Activated naive CD4-positive, alpha-beta T cell treated with Interleukin-2 at 50 U/mL for 16 hours (primary cell): ENCODE data around the gene SPCS3.
"Not testable (repeated sequence)": the region's sequence is repeated elsewhere in the genome, so short reads cannot be mapped to it uniquely, and the experiment has no call there.

Experiments used
- DNase-seq: peaks from one replicate; pipeline ENCODE4 v3.0.0-alpha.2; 2020

SPCS3 gene

DNA sequence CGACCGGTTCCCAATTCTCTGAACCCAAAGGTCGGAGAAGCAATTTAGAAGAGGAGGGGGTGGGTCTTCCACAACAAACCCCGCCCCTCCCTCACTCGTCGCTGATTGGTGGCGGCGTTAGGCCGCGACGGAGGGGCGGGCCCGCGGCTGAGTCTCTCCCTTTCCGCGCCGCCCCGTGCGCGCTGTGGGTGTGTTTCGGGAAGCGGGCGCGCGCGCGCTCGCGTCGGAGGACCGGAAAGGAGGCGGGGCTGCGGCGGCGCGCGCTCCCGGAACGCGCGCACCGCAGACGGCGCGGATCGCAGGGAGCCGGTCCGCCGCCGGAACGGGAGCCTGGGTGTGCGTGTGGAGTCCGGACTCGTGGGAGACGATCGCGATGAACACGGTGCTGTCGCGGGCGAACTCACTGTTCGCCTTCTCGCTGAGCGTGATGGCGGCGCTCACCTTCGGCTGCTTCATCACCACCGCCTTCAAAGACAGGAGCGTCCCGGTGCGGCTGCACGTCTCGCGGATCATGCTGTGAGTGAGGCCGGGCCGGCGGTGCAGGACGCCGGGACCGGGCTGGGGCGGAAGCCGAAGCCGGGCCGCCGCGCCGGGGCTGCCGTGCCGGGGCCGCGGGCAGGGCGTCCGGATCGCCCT is at the start of gene SPCS3:
Gene SPCS3, plus strand, starts transcription at position 263 of the 636 bp plus-strand sequence. Its CDS starts 111 bp downstream, at position 374.
- peak; percentile 95 for DNase-seq

DNA sequence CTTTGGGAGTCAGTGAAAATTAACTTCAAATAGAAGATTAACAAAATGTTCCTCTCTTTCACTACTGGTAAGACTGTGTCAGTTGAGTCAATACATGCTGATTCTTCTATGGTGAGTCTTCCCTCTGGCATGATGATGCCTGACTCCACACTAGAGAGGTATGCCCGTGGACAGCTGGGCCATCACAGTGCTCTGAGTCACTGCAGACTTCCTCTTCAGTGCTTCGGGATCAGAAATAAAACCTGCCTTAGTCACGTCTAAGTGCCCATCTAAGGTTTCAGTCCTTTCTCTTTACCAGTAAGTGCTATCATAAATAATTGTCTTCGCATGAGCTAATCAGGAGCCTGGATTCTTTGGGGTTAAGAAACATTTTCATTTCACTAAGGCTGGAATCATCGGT is 49.1 kb upstream of the SPCS3 start:
- no peak for DNase-seq

DNA sequence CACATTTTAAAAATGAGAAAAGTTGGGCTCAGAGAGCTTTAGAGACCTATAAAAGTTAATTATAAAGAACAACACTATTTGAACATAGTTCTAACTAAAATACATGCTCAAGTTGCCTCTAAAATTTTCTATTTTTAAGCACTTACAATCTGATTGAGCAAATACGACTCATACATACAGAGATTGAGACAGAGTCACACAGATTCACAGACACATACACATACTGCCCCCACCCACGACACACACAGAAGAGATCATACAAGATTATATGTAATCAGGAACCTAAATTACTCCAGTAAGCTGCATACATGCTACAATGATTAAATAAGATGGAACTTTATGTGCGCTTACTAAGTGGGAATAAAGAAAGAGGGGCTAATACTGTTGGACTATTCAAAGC is 48.0 kb upstream of the SPCS3 start:
- DNase-seq, result no peak

DNA sequence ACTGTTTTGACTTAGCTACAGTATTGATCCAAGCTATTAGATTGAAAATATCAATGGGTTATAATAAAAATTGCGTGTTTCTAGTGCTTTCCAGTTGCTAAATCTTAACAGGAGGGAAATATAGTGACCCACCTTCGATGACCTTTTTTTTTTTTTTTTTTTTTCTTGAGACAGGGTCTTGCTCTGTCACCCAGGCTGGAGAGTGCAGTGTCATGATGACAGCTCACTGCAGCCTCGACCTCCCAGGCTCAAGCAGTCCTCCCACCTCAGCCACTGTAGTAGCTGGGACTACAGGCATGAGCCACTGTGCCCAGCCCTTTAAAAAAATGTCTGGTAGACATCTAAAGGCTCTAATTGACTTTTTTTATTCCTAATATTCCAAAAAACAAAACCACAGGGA is 47.0 kb upstream of the SPCS3 start:
- no peak for DNase-seq

DNA sequence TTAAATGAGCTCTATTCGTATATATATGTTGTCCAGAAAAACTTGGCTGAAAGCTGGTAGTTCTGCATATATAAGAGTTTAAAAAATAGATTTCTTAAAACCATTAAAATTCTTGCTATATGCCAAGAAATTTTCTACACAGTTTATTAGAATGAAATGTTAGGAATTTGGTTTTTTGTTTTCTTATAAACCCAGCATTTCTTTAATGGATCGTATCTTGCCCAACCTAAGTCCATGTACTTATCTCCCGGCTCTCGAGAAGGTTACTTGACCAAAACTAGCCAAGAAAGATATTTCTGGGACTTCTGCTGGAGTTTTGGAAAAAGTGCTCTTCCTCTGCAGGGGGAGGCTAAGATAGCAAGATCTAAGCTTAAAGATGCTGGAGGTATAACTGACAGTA is 46.0 kb upstream of the SPCS3 start:
- no peak for DNase-seq

DNA sequence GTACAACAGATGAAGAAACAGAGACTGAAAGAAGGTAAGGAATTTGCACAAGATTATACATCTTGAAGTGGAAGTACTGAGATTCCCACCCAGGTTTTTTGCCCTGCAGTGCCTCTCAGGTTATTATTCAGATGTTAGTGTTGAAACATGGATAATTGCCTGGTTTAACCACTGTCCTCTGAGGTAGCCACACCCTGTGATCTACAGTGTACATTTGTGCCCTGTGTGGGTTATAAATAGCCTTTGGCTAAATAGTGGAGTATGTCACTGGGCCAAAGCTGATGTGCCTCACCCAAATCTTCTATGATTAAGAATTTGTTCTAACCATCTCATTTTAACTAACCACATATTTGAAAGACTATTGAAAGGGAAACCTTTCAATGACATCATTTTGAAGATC is 45.3 kb upstream of the SPCS3 start:
- no peak for DNase-seq

DNA sequence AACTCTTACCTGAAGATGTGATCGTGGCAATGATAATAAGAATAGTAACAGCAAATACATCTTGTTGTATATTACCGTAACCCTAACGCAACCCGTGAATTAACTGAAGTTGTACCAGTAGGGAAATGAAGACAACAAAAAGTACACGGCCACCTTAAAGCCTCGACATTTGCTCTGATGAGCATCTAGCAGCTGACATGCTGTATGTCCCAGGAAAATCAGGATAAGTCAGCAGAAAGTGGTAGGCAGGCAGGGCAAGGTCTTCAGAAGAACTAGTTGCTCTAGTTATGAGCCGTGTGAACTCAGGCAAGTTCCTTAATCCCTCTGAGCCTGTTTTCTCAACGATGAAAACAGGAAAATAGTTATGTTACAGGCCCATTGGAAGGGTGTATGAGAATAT is 43.1 kb upstream of the SPCS3 start:
- no peak for DNase-seq

DNA sequence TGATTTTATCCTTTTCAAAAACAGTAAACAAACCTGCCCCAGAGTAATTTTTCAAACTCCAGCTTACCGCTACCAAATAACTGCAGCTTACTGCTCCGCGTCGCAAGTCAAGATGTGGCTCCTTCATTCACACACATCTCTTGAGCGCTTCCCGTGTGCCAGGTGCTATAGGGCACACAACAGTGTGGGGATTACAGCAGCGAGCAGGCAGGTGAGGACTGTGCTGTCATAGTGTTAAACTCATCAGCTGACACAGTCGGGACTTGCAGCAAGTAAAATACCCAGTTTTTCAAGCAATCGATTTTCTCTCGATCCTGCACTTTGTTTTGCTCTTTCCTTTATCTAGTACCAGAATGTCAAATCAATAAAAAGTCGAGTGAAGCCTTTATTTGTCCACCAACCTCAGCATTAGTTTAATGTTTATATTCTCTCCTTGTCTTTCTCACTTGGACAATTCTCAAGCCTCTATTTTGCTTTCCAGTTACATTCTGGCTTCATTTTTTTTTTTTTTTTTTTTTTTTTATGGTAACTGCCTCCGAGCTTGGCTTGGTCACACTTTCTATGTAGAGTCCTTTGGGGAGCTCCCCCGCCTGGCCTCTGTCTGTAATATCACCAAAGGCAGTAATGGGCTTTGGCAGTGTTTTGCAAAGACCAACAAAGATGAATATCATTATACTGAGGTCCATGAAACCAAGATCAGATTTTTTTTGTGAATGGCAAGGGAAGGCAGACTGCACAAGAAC is 42.4 kb upstream of the SPCS3 start:
- DNase-seq, result peak; percentile 8

DNA sequence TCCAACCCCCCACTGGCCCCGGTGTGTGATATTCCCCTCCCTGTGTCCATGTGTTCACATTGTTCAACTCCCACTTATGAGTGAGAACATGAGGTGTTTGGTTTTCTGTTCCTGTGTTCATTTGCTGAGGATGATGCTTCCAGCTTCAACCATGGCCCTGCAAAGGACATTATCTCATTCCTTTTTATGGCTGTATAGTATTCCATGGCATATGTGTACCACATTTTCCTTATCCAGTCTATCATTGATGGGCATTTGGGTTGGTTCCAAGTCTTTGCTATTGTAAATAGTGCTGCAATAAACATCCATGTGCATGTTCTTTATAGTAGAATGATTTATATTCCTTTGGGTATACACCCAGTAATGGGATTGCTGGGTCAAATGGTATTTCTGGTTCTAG is 40.2 kb upstream of the SPCS3 start:
- DNase-seq, result not testable (repeated sequence)

DNA sequence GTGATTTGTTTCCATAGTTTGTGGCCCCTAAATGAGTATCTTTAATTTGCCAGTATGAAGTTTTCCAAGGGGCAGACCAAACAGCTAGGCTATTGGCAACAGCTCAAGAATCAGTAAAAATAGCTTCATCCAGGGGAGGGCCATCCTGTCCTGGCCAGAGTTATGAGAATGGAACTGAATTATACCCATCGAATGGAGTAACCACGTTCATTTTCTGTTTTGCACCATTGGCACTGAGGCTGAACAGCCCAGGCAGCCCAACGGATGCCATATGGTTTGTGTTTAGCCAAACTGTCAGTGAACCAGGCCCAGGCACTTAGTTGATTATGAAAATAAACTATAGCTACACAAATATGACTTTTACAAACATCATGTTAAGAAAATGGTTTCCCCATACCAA is 33.0 kb upstream of the SPCS3 start:
- DNase-seq, result no peak

DNA sequence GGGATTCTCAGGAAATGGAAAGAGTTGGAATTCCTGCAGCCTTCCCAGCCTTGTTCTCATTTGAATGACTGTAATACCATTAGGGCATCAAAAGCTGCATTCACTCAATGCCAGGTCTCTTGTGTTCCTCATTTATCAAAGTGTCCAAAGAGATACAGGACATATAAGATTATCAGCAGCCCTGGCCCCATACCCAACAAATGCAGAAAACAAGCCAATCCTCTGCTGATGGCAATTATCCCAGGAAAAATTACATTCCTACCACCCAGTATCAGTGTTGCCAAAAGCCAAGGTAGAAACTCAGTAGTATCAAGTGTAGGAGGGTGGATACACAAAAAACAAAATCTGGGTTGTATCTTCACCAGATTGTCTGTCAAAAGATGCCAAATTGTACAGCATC is 32.2 kb upstream of the SPCS3 start:
- no peak for DNase-seq

DNA sequence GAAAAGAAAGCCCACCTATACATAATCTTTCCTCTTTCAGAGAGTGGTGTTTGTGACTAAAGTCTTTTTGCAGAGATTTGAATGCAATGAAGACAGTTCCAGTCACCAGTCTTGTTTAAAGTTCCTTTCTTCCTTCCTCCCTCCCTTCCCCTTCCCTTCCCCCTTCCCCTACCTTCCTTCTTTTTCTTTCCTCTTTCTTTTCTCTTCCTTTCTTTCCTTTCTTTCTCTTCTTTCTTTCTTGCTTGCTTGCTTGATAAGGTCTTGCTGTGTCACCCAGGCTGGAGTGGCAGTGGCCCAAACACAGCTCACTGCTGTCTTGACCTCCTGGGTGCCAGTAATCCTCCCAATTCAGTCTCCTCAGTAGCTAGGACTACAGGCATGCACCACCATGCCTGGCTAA is 31.7 kb upstream of the SPCS3 start:
- no peak for DNase-seq

DNA sequence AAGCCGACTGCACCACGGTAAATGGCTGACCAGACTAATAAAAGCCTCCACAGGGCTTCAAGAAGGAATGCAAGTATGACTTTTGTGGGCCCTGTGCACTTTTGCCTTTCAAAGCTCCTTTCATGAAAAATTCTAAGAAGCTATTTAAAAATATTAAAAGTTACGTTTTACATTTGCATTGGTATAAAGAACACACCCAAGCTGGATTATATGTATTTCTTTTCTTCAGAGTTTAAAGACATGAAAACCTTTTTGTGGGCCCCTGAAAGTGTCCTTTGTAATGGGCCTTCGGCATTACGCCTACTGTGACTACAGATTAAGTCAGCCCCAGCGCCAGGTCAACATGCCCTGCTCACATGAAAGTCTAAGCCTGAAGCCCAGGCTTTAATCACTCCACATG is 30.2 kb upstream of the SPCS3 start:
- no peak for DNase-seq

DNA sequence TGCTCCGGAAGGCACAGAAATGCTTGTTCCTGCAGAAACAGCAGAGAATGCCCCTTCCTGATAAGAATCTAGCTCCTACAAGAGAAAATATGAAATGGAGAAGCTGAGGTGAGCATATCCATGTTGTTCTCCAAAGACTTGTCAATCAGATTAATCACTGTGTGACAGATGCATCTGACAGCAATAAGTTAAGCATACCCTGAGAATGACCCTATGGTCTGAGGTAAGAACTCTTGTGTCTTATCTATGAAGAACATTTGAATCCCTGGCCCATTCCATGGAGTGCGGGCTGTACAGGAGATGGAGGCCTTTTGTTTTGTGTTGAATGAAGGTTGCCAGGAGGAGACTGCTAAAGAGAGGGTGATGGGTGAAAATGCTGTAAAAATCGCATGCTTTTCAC is 29.2 kb upstream of the SPCS3 start:
- no peak for DNase-seq

DNA sequence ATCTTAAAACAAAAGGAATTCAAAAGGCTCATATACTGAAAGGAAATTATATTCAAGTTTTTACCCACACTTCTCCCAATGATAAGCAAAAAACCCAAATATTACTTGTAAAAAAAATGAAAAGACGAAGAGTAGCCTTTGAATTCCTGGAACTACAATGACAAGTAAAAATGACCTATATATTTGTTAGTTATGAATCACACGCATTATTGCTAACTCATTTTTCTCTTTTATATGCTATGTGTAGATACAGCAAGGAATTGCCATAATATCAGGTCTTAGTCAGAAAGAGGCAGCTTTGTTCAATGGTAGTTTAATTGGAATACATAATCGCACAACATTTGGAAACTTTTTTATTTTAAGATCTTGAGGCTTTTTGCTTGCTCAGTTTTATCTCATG is 28.0 kb upstream of the SPCS3 start:
- DNase-seq, result no peak

DNA sequence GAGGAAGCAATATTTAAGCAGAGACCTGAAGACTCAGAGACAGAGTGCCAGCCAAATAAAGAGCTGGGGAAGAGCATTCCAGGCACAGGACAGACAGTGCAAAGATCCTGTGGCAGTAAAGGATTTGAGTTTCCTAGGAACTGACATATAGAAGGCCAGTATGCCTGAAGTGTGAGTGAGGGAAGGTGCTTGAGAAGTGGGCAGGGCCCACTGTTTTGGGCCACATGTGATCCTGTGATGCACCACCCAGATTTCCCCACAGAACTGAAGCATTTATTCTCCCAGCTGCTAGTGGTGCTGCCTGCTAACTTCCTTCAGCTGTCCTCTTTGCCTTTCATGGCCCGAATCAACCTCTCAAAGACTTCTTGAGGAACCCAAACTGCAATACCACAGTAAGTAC is 26.8 kb upstream of the SPCS3 start:
- DNase-seq, result no peak

DNA sequence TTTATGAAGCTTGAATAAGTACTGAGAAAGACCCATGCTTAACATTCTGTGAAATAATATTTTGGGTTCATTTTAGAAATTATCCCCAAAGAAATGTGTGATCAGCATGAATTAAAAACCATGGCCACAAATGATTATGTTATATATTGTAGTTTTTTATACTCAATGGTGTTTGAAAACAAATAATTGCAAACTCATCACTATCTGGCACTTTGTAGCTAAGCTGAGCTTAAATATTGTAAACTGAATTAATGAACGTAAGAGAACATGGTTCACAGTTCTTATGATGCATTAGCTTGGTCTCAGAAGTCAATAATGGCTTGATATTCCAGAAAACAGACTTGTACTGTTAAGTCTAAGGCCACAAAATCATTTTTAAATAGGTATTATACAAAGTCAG is 26.1 kb upstream of the SPCS3 start:
- DNase-seq, result no peak

DNA sequence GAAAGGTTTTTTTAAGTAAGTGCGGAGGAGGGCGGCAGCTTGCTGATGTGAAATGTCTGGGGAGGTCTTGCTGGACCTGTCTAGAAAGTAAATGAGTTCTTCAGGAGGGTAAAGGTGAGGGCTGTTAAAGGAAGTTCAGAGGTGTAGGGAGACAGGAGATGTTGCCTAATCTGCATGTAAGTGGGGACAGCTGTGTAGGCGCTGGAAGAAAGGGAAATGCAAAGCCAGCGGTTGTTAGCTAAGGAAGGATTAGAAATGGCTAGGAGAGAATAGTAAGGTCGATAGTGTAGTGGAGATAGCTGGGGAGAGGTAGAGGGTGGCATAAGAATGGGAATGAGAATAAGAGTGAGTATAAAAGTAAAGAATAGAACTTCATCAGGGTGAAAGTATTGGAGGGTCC is 23.9 kb upstream of the SPCS3 start:
- DNase-seq, result not testable (repeated sequence)

DNA sequence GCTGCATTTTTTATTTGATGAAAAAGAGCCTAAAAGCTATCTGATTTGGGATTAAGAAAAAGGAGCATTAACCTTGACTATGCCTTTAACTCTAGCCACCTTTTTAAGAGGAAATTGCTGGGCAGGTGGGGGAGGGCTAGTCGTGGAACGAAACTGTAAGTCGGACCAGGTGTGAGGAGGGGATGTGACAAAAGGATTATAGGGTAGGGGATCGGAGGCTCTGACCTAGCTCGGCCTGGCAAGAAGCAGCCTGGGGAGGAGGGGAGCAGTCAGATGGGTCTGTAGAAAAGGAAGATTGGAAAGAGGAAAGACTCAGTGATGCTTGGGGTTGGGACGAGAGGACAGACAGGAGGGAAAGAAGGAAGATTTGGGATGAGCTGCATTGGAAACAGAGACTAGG is 21.1 kb upstream of the SPCS3 start:
- DNase-seq, result no peak

DNA sequence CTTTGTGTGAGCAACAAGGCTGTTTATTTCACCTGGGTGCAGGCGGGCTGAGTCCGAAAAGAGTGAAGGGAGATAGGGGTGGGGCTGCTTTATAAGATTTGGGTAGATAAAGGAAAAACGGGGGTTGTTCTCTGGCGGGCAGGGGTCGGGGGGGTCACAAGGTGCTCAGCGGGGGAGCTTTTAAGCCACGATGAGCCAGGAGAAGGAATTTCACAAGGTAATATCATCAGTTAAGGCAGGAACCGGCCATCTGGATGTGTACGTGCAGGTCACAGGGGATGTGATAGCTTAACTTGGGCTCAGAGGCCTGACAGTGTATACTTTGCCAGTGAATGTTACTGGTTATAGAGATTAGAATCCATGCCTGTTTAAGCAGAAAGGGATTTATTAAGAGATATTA is 19.7 kb upstream of the SPCS3 start:
- no peak for DNase-seq

DNA sequence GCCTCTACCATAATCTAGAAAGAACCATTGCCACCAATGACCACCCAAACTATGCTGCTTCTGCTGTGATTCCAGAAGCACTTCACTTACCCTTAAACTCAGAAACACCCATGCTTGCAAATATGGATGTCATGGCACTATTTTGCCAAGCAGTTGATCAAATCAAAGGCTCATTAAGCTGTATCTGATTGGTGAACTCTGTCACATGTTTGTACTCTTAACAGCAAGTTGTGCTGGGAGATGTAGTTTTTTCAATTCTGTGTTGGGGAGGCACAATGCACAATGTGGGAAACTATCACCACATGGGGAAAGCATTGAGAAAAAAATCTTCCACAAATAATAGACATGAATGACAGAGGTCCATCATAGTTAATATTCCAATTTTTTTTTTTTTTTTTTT is 19.2 kb upstream of the SPCS3 start:
- DNase-seq, result no peak

DNA sequence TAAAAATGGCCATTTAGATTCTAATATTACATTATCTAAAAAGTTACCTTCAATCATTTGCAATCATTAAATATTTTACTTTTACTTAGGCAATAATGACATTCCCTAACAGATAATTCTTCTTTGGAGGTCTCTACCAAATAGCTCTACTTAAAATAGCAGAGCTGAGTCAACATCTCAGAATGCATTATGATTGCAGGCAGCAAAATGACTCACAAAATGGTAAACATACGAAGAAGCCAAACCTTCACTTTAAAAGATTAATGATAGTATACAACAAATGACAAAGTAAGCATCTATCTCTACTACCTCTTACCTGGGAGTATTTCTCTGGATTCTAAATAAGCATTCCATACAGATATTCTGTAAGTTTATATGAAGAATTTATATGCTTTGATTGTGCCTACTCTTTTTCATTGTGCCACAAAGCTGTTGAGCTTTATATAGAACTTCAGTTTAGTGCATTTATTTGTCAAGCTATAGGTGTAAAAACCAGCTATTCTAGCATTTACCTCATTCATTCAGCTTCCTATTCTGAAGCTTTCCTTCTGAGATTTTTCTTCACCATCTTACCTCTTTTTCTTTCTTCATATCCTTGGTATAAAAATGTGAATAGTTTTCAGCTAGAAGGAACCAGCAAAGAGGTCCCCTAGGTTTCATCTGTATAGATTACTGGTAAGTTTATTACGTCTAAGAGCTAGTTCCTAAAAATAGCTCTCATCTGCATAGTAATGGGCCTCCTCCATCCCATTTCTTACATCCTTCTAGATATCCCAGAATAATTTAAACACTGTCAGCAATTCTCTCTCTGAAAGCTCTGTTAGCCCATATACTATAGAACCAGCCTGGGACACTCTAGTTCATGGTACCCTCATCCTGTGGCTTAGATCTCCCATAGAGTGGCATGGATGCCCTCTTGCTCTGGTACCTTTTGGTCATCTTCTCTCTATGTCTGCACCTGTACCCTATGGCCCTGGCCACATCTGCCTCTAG is 17.2 kb upstream of the SPCS3 start:
- no peak for DNase-seq

DNA sequence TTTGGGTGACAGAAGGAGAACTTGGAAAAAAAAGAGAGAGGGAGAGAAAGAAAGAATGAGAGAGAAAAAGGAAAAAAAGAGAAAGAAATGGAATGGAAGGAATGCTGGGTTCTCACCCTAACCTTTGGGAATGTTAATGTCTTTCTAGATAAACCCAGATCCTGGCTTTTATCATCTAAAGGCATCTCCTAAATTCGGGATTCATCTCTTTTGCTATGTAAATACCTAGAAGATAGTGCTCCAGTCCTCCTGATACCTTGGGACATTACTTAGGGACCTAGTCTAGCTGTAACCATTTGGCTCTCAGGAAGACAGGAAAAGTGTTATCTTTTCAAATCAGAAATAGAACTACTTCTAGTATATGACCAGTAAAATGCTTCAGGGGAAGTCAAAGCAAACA is 15.8 kb upstream of the SPCS3 start:
- no peak for DNase-seq
